GM10266 (cell line): ENCODE results near the gene POC5.
"Not testable (repeated sequence)": the region's sequence is repeated elsewhere in the genome, so short reads cannot be mapped to it uniquely, and the experiment has no call there.

Experiments
- DNase-seq: peaks from one replicate; pipeline ENCODE4 v3.0.0; 2012; ENCODE audit errors: extremely low spot score
- CTCF ChIP-seq: IDR thresholded peaks from 2 replicates; pipeline ENCODE4 v1.5.1; 2012; ENCODE audit warnings: mild to moderate bottlenecking, low read depth; ENCODE audit not compliant: control insufficient read depth, insufficient read depth; ENCODE audit errors: missing control alignments

POC5 gene

DNA sequence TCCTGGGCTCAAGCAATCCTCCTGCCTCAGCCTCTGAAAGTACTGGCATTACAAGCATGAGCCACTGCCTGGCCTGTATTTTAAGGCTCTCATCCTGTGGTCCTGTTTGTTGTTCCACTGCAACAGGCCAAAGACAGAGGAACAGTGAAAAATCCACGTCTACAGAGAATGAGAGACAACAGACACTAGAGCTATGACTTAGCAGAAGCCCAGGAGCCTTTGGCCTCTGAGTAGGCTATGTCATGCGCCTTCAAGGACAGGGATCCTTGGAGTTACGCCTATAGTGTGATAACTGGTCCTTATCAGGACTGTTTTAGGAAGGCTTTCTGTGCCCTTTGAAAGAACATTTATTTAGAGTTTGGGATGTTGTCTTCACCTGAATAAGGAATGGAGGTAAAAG lies 10.5 kb downstream of the POC5 start:
- DNase-seq = no peak
- TF ChIP-seq CTCF = no peak

DNA sequence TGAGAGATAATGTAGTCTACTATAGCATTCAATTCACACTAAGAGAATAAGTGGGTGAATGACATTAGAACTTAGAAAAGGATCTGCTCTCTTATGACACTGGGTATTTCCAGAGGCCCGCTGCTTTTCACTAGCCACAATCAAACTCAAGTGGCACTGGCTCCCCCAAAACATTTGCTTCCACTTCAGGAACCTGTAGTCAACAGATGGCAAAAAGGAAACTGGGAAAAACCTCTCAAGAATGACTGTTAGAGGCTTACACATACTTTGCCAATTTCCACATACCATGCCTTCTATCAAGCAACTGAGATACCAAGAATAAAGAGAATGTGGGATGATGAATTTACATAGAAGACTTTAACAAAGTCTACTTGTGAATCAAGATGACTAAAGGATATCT lies 11.2 kb downstream of the POC5 start:
- no peak for TF ChIP-seq CTCF
- DNase-seq = no peak

DNA sequence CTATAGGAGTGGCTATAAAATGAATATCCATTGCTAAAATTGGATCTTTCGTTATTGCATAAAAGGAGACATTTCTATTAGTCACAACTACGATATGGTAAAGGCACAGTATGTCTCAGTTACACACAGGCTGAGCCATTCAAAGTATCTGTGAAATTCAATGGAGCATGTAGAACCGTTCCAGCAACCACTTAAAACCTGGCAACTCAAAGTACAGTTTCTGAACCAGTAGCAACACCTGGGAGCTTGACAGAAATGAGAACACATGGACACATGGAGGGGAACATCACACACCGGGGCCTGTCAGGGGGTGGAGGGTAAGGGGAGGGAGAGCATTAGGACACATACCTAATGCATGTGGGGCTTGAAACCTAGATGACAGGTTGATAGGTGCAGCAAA lies 15.4 kb downstream of the POC5 start:
- DNase-seq = no peak
- TF ChIP-seq CTCF = no peak

GRCh38 chr5:75695472-75696351 lies 21.5 kb downstream of the POC5 start:
- not testable (repeated sequence) for DNase-seq

GRCh38 chr5:75694781-75695180 lies 22.5 kb downstream of the POC5 start:
- no peak for TF ChIP-seq CTCF
- DNase-seq = no peak

- no peak for DNase-seq
- no peak for TF ChIP-seq CTCF
These were observed 26.6 kb downstream of the POC5 start for GRCh38 chr5:75690669-75691068.

DNA sequence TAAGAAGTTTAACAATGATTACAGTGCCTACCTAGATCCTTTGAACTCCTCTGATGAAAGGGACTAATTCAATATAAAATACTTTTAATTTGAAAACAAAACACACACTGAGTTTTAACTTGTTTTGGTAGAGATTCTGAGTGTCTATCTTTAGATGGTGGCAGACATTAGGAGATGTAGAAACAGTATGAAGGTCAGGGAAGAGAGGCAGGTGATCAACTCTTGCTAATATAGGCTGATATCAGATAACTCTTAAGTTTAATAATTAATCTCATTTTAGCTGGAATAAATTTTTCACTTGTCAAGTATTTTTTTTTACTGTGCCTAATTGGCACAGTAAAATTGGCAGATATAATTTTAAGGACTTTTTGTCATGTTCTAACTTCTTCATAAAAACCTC lies 30.8 kb downstream of the POC5 start:
- no peak for TF ChIP-seq CTCF

More for the DNA sequence above, 30.8 kb downstream of the POC5 start:
- DNase-seq = no peak
